ENCODE data around the gene SMC4.

Gene SMC4

DNA sequence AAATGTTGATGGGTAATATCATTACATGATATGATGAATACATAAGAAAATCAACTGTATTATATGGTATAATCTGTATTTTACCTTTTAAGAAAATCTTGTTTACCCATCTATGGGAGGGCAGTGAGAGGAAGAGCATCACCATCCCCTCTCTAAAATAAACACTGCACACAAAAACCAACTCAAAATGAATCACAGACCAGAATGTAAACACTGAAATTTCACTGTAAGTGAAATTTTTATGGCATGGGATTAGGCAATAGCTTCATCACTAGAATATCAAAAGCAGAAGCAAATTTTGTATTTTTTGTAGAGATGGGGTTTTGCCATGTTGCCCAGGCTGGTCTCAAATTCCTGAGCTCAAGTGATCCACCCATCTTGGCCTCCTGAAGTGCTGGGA lies 26.7 kb upstream of the SMC4 start:
- no peak overlapping the region for H3K27ac ChIP-seq
- TF ChIP-seq ZFX (IDR thresholded peaks at IDR 0.05), result no peak
- TF ChIP-seq, protein P1, sequence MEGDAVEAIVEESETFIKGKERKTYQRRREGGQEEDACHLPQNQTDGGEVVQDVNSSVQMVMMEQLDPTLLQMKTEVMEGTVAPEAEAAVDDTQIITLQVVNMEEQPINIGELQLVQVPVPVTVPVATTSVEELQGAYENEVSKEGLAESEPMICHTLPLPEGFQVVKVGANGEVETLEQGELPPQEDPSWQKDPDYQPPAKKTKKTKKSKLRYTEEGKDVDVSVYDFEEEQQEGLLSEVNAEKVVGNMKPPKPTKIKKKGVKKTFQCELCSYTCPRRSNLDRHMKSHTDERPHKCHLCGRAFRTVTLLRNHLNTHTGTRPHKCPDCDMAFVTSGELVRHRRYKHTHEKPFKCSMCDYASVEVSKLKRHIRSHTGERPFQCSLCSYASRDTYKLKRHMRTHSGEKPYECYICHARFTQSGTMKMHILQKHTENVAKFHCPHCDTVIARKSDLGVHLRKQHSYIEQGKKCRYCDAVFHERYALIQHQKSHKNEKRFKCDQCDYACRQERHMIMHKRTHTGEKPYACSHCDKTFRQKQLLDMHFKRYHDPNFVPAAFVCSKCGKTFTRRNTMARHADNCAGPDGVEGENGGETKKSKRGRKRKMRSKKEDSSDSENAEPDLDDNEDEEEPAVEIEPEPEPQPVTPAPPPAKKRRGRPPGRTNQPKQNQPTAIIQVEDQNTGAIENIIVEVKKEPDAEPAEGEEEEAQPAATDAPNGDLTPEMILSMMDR (conservative IDR thresholded peaks at IDR 0.05), result no peak

DNA sequence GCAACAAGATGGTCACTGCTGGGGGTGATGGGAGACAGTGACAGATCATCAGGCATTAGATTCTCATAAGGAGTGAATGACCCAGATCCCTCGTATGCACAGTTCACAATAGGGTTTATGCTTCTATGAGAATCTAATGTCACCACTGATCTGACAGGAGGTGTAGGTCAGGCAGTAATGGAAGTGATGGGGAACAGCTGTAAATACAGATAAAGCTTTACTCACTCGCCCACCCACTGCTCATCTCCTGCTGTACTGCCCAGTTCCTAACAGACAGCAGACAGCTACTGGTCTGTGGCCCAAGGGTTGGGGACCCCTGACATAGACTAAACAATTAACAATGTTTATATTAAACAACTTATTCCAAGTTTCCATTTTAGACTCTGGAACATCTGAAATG lies 25.8 kb upstream of the SMC4 start:
- H3K27ac ChIP-seq, result no peak overlapping the region
- TF ChIP-seq, protein P1 (conservative IDR thresholded peaks at IDR 0.05), result no peak
- no peak for TF ChIP-seq ZFX (IDR thresholded peaks at IDR 0.05)

DNA sequence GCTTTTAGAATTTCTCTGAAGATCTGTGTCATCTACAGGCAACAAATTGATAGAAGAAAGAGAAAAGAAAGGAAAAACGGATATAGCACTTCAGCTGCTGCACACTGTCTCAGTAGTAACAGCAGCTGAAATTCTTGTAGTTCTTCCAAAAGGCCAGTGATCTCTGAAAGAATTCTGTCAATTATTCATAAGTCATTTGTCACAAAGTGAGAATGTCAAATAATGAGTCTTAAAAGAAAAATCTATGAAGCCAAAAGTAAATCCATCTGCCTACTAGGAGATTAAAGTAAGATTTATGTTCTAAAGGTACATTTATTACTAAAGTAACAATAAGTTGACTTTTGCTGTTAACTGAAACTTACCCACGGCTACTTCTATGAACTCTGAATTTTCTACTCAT lies 25.0 kb upstream of the SMC4 start:
- no peak overlapping the region for H3K27ac ChIP-seq
- no peak for TF ChIP-seq ZFX (IDR thresholded peaks at IDR 0.05)
- TF ChIP-seq, protein P1 (conservative IDR thresholded peaks at IDR 0.05), result no peak

DNA sequence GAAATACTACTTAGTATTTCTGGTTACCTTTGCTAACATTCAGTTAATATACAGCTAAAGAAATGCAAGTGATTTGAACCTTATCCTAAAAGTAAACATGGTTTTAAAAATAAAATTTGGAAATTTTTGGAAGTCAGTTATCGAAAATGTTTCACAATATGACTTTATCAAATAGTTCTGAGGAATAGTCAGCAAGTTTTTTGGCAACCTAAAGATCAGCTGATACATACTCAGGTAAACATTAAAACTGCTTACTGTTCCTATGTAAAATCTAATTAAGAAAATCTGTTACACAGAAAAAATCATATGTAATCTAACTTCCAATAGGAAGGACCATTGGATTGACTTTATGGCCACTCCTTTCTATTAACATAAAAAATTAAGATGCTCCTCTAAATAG lies 24.5 kb upstream of the SMC4 start:
- no peak overlapping the region for H3K27ac ChIP-seq
- TF ChIP-seq, protein P1 (conservative IDR thresholded peaks at IDR 0.05), result no peak
- no peak for TF ChIP-seq ZFX (IDR thresholded peaks at IDR 0.05)

DNA sequence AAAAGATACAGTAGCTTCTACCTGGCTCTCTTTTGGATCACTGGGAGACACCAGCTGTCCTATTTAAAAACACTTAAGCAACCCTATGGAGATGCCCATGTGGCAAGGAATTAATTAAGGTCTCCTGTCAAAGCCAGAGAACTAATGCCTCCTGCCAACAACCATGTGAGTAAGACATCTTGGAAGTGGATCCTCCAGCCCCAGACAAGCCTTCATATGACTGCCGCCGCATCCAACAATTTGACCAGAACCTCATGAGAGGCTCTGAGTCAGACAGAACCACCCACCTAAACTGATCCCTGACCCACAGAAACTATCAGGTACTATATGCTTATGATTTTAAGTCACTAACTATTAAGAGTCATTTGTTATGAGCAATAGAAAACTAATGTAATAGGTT lies 22.8 kb upstream of the SMC4 start:
- TF ChIP-seq, protein P1 (conservative IDR thresholded peaks at IDR 0.05), result no peak
- no peak for TF ChIP-seq ZFX (IDR thresholded peaks at IDR 0.05)
- H3K27ac ChIP-seq, result no peak overlapping the region

DNA sequence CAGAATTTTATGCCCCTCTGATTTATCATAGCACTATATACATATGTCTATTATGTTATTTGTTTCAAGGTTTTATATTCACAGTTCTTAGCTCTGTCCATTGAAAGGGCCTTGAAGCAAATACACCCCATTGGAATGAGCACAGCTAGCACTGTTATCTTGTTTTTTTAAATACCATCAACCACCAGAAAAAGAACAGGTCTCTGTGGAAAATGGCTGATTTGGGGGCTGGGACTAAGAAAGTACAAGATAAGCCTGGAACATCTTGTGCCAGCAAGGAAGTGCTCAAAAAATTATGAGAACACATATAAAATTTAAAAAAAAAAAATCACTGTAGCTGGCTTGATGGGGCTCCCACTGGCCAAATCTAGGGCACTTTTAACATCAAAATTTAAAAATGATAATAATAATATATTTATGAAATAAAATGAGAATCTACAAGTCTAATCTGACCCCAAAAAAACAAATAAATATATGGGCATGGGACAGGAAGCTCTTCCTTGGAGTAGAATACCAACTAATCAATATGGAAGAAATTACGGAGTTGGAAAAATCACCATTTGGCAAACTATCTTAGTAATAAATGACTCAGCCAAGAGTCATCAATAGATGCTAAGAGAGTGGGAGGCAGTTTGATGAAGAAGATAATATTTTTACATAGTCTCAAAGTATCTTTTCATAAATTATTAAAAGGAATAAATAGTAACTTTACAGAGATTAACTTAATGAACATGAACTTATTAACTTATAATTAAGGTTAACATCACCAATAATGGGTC lies 20.9 kb upstream of the SMC4 start:
- no peak overlapping the region for H3K27ac ChIP-seq
- TF ChIP-seq, protein P1 (conservative IDR thresholded peaks at IDR 0.05), result no peak
- no peak for TF ChIP-seq ZFX (IDR thresholded peaks at IDR 0.05)

DNA sequence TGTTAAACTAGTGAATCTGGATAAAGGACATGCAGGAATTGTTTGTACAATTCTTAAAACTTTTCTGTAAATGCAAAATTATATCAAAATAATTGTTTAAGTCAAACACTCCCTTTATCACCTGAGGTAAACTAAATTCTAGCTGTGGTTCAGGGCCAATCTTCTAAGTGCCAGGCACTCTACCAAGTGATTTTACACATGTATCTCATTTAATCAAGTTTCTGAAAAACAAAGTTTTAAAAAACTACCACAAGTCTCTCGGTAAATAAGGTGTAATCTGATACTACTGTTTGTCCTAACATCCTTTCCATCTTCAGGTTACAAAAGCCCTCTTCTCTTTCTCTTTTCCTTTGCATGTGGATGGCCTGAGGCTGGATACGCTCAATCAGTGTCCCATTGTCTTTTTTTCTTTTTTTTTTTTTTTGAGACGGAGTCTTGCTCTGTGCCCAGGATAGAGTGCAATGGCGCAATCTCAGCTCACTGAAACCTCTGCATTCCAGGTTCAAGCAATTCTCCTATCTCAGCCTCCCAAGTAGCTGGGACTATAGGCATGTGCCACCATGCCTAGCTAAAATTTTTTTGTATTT lies 19.7 kb upstream of the SMC4 start:
- TF ChIP-seq ZFX (IDR thresholded peaks at IDR 0.05), result no peak
- TF ChIP-seq, protein P1 (conservative IDR thresholded peaks at IDR 0.05), result no peak
- H3K27ac ChIP-seq, result no peak overlapping the region

Data from C4-2B (cell line).